ENCODE data around the gene IZUMO1. TPM values are rescaled to one million over a fixed set of nuclear protein-coding genes. Genes with fewer than 3 reads are reported as not detected.

IZUMO1 gene
- polyA plus RNA-seq, 1 donor (not counting 4 experiments of a cell fraction or from before 2014, with no cell fraction given), result 0.63 TPM

DNA sequence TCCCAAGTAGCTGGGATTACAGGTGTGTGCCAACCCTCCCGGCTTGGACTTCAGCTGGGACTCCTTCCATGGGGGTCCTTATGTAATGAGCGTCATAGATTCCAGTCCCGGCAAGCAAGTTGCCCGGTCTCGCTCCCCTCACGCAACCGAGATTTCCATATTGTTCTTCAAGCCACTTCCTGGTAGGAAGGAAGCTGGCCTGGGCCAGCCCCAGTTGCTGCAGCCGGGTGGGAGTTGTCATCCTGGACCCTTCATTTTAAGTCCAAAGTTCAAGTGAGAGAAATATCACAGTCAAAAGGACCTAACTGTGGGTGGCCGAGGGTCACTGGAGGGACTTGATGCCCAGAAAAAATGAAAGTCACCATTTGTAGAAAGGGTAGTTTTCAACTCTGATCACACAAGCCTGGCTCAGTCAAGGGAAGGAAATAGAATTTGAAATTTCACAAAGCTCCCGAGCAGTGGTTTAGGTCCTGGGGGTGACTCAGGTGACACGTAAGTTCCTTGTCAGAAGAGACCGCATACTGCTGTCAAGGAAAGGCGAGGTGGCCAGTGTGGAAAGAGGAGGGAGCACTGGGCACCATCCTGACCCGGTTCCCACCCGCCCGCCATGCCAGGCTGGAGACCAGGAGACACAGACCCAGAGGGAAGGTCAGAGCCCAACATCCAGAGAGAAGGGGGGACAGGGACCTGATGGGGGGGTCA is 13.9 kb upstream of the IZUMO1 start:
- Histone ChIP-seq H3K27me3 (ENCODE audit: control insufficient read depth, extremely low read depth, insufficient read depth, low read length) (peaks cover 15% of the 10 kb centered on the region), H3K9ac (ENCODE audit: control insufficient read depth, extremely low read depth, insufficient read depth, low read length) (no peak overlapping the region), H3K9me1 (ENCODE audit: control insufficient read depth, extremely low read depth, insufficient read depth, low read length) (no peaks in the 10 kb centered on the region), H2AFZ (ENCODE audit: control insufficient read depth, low read length) (no peak overlapping the region), H3K4me2 (ENCODE audit: control insufficient read depth, extremely low read depth, insufficient read depth, low read depth, low read length) (no peak overlapping the region), H3K36me3 (ENCODE audit: control insufficient read depth in 2 of 2, extremely low read depth in 1 of 2, insufficient read depth in 2 of 2, low read length in 2 of 2) (no peaks in the 10 kb centered on the region), H3K4me1 (ENCODE audit: control insufficient read depth, extremely low read depth, insufficient read depth, low read length) (no peaks in the 10 kb centered on the region), H3K9me3 (ENCODE audit: control insufficient read depth, low read depth, low read length) (no peaks in the 10 kb centered on the region), H3K27ac (ENCODE audit: control insufficient read depth, insufficient read depth, low read length) (no peak overlapping the region), H3K79me2 (ENCODE audit: control insufficient read depth, insufficient read depth, low read length) (no peaks in the 10 kb centered on the region), H4K20me1 (ENCODE audit: control insufficient read depth, extremely low read depth, insufficient read depth, low read length) (no peaks in the 10 kb centered on the region), H3K4me3 (ENCODE audit: control insufficient read depth in 2 of 3, extremely low read depth in 1 of 3, insufficient read depth in 2 of 3, low read depth in 1 of 3, low read length in 3 of 3) (no peak overlapping the region)
- no peak for FAIRE-seq
- DNase-seq (ENCODE audit: low read depth, low spot score), result no peak
- no peak for TF ChIP-seq CTCF (optimal IDR thresholded peaks at IDR 0.05 in 1 of 3, IDR thresholded peaks at IDR 0.05 in 1 of 3, conservative IDR thresholded peaks at IDR 0.05 in 1 of 3; ENCODE audit: extremely low read depth in 1 of 3, insufficient read depth in 2 of 3, low read length in 3 of 3)
- no peak for TF ChIP-seq EZH2 (IDR thresholded peaks at IDR 0.05; ENCODE audit: low read length)
- dilution Hi-C loops (cut with MboI; ENCODE audit: extremely low pct_ligation_motif_present, low sequenced_read_pairs), result no loop called here

- no peaks in the 10 kb centered on the region for H4K20me1 ChIP-seq (ENCODE audit: control insufficient read depth, extremely low read depth, insufficient read depth, low read length)
- H3K9me3 ChIP-seq (ENCODE audit: control insufficient read depth, low read depth, low read length), result no peaks in the 10 kb centered on the region
- H3K9me1 ChIP-seq (ENCODE audit: control insufficient read depth, extremely low read depth, insufficient read depth, low read length), result no peaks in the 10 kb centered on the region
- no peak overlapping the region for H3K27ac ChIP-seq (ENCODE audit: control insufficient read depth, insufficient read depth, low read length)
- DNase-seq (ENCODE audit: low read depth, low spot score) (no peak), FAIRE-seq (no peak)
- peaks cover 15% of the 10 kb centered on the region for H3K27me3 ChIP-seq (ENCODE audit: control insufficient read depth, extremely low read depth, insufficient read depth, low read length)
- H2AFZ ChIP-seq (ENCODE audit: control insufficient read depth, low read length), result no peak overlapping the region
- no peaks in the 10 kb centered on the region for H3K79me2 ChIP-seq (ENCODE audit: control insufficient read depth, insufficient read depth, low read length)
- H3K36me3 ChIP-seq (ENCODE audit: control insufficient read depth in 2 of 2, extremely low read depth in 1 of 2, insufficient read depth in 2 of 2, low read length in 2 of 2), result no peaks in the 10 kb centered on the region
- TF ChIP-seq CTCF (optimal IDR thresholded peaks at IDR 0.05 in 1 of 3, IDR thresholded peaks at IDR 0.05 in 1 of 3, conservative IDR thresholded peaks at IDR 0.05 in 1 of 3; ENCODE audit: extremely low read depth in 1 of 3, insufficient read depth in 2 of 3, low read length in 3 of 3), result no peak
- no peak for TF ChIP-seq EZH2 (IDR thresholded peaks at IDR 0.05; ENCODE audit: low read length)
- no peak overlapping the region for H3K4me3 ChIP-seq (ENCODE audit: control insufficient read depth in 2 of 3, extremely low read depth in 1 of 3, insufficient read depth in 2 of 3, low read depth in 1 of 3, low read length in 3 of 3)
- dilution Hi-C loops (cut with MboI; ENCODE audit: extremely low pct_ligation_motif_present, low sequenced_read_pairs), result no loop called here
- no peak overlapping the region for H3K9ac ChIP-seq (ENCODE audit: control insufficient read depth, extremely low read depth, insufficient read depth, low read length)
- peaks cover 9% of the 10 kb centered on the region for H3K4me1 ChIP-seq (ENCODE audit: control insufficient read depth, extremely low read depth, insufficient read depth, low read length)
- H3K4me2 ChIP-seq (ENCODE audit: control insufficient read depth, extremely low read depth, insufficient read depth, low read depth, low read length), result no peak overlapping the region
Measured at GRCh38 chr19:48757741-48758144, 11.0 kb upstream of the IZUMO1 start.
